K562 (cell line): ENCODE results near the gene RBFOX2. TPM values are rescaled to one million over a fixed set of nuclear protein-coding genes. Genes with fewer than 3 reads are reported as not detected.

Source experiments
- ATAC-seq: fragments of 200-7000 bp; cut with Tn5 transposase; 3 replicates; pipeline ENCODE4 v1.9.1; 2020; ENCODE audit warnings: moderate library complexity
- BruUV-seq: library from RNA; stranded (reverse); fragments of 400-500 nt; replicated peaks from 2 replicates; lab custom pipeline; 2021; lab: Mats Ljungman, UMichigan
- CTCF ChIA-PET: fragments of 300-600 bp; formaldehyde crosslinking; extraction: SDS; loops from one replicate; lab custom pipeline; 2021; ENCODE audit warnings: low intra/inter-chr PET ratio; lab: Yijun Ruan, JAX
- POLR2A ChIA-PET: fragments of 300-600, 350-650 bp; sonication (Branson Sonifier 250); formaldehyde crosslinking; extraction: SDS; loops from one replicate; lab custom pipeline; 2021; ENCODE audit warnings: antibody characterized with exemption, inconsistent platforms; lab: Yijun Ruan, JAX
- DNase-seq, 4 experiments: peaks; one replicate each; pipeline versions ENCODE4 v3.0.0 to v3.0.0-alpha.2; 2011 to 2018; ENCODE audit warnings: low spot score in 3 of 4, mixed read lengths in 3 of 4; ENCODE audit errors: extremely low read depth in 1 of 4
- FAIRE-seq: peaks from 2 replicates; lab custom pipeline; 2011; peaks lifted over from hg19 to GRCh38; lab: Jason Lieb, UNC
- H2AFZ ChIP-seq: 2 replicates; pipeline ENCODE4 v1.6.0; 2011; ENCODE audit warnings: low read depth, low read length, control low read depth, inconsistent platforms
- H3K27ac ChIP-seq: fragments of 200-600 bp; 3 replicates; pipeline ENCODE4 v1.8.0; 2011; ENCODE audit warnings: low read depth, mild to moderate bottlenecking, control low read depth, inconsistent platforms, low read length, moderate library complexity, mixed read lengths; ENCODE audit errors: extremely low read depth
- H3K27me3 ChIP-seq, 2 experiments: fragments of 300-600 bp in 1 of 2; 2 replicates in 1 of 2; 3 replicates in 1 of 2; pipeline versions ENCODE4 v1.6.0 to v1.8.0; 2011; ENCODE audit warnings: inconsistent platforms in 2 of 2, low read length in 2 of 2, mild to moderate bottlenecking in 1 of 2, mixed read lengths in 1 of 2, moderate library complexity in 1 of 2; ENCODE audit not compliant: control insufficient read depth in 2 of 2, insufficient read depth in 2 of 2
- H3K36me3 ChIP-seq: fragments of 300-600 bp; 3 replicates; pipeline ENCODE4 v1.8.0; 2011; ENCODE audit warnings: mild to moderate bottlenecking, low read length, inconsistent platforms; ENCODE audit not compliant: control insufficient read depth, insufficient read depth
- H3K4me1 ChIP-seq, 2 experiments: fragments of 200-600 bp in 1 of 2; replicated peaks in 1 of 2; 2 replicates in 1 of 2; 3 replicates in 1 of 2; pipeline versions ENCODE4 v1.5.1 to v1.8.0; 2011; ENCODE audit warnings: inconsistent platforms in 2 of 2, low read length in 2 of 2, mild to moderate bottlenecking in 1 of 2, mixed read lengths in 1 of 2, moderate library complexity in 1 of 2; ENCODE audit not compliant: control insufficient read depth in 2 of 2, insufficient read depth in 2 of 2
- H3K4me2 ChIP-seq: 2 replicates; pipeline ENCODE4 v1.6.1; 2011; ENCODE audit warnings: low read length, control low read depth, inconsistent platforms, mixed read lengths; ENCODE audit not compliant: insufficient read depth
- H3K4me3 ChIP-seq: fragments of 200-600 bp; sonication (generic), shearing (Covaris generic); 2 replicates; pipeline ENCODE4 v1.5.1; 2016; ENCODE audit warnings: control low read depth, inconsistent platforms
- H3K79me2 ChIP-seq: fragments of 200-600 bp; 3 replicates; pipeline ENCODE4 v1.8.0; 2011; ENCODE audit warnings: low read length, inconsistent platforms; ENCODE audit not compliant: control insufficient read depth, insufficient read depth
- H3K9ac ChIP-seq, 2 experiments: 2 replicates each; pipeline versions ENCODE4 v1.6.0 to v1.6.1; 2011; ENCODE audit warnings: low read depth in 2 of 2, low read length in 2 of 2, control low read depth in 1 of 2, inconsistent platforms in 1 of 2, mild to moderate bottlenecking in 1 of 2, mixed read lengths in 1 of 2; ENCODE audit not compliant: insufficient read depth in 1 of 2
- H3K9me1 ChIP-seq: one replicate; pipeline ENCODE4 v1.6.0; 2011; ENCODE audit warnings: inconsistent platforms, mild to moderate bottlenecking, low read length, moderate library complexity; ENCODE audit not compliant: control insufficient read depth, insufficient read depth
- H3K9me3 ChIP-seq: replicated peaks from 2 replicates; pipeline ENCODE4 v1.5.1; 2011; ENCODE audit warnings: low read depth, low read length, inconsistent platforms; ENCODE audit not compliant: control insufficient read depth, insufficient read depth
- H4K20me1 ChIP-seq: replicated peaks from 2 replicates; pipeline ENCODE4 v1.6.1; 2011; ENCODE audit warnings: low read length, inconsistent platforms, mixed read lengths; ENCODE audit not compliant: control insufficient read depth, insufficient read depth
- HCFC1 ChIP-seq: IDR thresholded peaks from 2 replicates; pipeline ENCODE4 v1.6.1; 2012; ENCODE audit warnings: low read depth, low read length, improper control_type of control experiment
- PRDM10 ChIP-seq: fragments of 450-650 bp; IDR thresholded peaks from 2 replicates; pipeline ENCODE4 v1.6.1; 2018; ENCODE audit not compliant: partially characterized antibody
- ZNF717 ChIP-seq: fragments of 250-450 bp; sonication (Bioruptor Pico); IDR thresholded peaks from 2 replicates; pipeline ENCODE4 v1.5.0; 2021
- WGBS: fragments of 100-300 bp; shearing (Covaris generic); methylation state at CpG from one replicate; pipeline ENCODE4 v1.1.6; 2016; ENCODE audit warnings: low coverage, mixed read lengths; ENCODE audit not compliant: insufficient coverage; ENCODE audit errors: missing lambda C conversion rate; 5-methylcytosine and 5-hydroxymethylcytosine counted together
- in situ Hi-C: fragments of 300-500 bp; cut with MboI; formaldehyde crosslinking; loops from 4 replicates; pipeline ENCODE4 v1.15.0; 2018; ENCODE audit warnings: inconsistent platforms, mixed read lengths
- intact Hi-C: fragments of 100-400 bp; cut with micrococcal nuclease; formaldehyde crosslinking; loops from 2 replicates; pipeline ENCODE4 v1.14.2; 2022
- polyA plus RNA-seq, 8 experiments: library from polyadenylated mRNA; depleted of rRNA in 4 of 8; stranded (reverse) in 5 of 8; unstranded in 3 of 8; fragments of >200 nt; fragmentation: Nextera tagmentation in 2 of 8; fragmentation: Illumina TruSeq in 1 of 8; extraction: Ambion mirVana in 2 of 8; extraction: Trizol in 1 of 8; gene quantifications; 2 replicates each; pipeline versions ENCODE4 v1.2.1 to v1.2.3, GENCODE V29; 2011 to 2014; ENCODE audit warnings: inconsistent platforms in 1 of 8, missing spikeins in 1 of 8
- total RNA-seq, 7 experiments: library from RNA; depleted of rRNA in 6 of 7; stranded (reverse); fragments of >200 nt in 6 of 7; fragmentation: Illumina TruSeq in 2 of 7; extraction: Trizol in 2 of 7; gene quantifications; 2 replicates each; pipeline versions ENCODE4 v1.2.1 to v1.2.3, GENCODE V29; 2011 to 2021; ENCODE audit warnings: low replicate concordance in 1 of 7
- TF ChIP-seq, protein P1 (sequence below): sonication (generic); formaldehyde crosslinking; IDR thresholded peaks from 2 replicates; pipeline ENCODE4 v1.8.0; 2022; ENCODE audit warnings: mild to moderate bottlenecking, missing genetic modification reagents
- TF ChIP-seq, protein P2 (sequence below): fragments of 450-650 bp; IDR thresholded peaks from 2 replicates; pipeline ENCODE4 v1.6.1; 2016; ENCODE audit warnings: borderline replicate concordance
- TF ChIP-seq, protein P3 (sequence below): sonication (generic); formaldehyde crosslinking; IDR thresholded peaks from 2 replicates; pipeline ENCODE4 v1.8.0; 2022; ENCODE audit warnings: missing genetic modification reagents, mild to moderate bottlenecking, borderline replicate concordance

RBFOX2 gene
- total and polyA plus RNA-seq, 9 of the 15 experiments (the other 6 are each of a cell fraction or from before 2014, with no cell fraction given): 5.8 to 24.8 (median 14.2) TPM

DNA sequence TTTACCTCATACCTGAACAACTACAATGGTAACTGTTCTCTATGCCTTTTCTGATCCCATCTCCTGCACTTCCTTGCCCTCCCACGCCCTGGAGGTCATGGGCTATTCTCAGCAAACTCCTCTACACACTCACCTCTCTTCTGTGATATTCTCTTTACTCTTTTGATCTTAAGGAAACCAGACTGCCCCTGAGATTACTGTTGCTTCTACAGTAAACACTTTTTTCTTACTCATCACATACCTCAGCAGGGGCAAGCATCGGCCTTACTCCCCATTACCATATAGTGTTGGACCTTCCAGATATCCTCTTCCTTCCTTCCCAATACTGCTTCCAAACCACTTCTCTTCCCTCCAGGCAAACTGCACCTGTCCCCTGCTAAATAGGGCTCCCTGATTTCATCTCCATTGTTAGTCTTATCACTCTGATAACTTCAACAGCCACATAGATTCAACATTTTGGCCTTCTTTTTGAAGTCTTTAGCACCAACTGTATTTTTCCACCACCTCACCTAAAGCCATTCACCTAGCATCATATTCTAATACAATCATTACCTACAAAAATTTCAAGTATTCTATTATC, 141.2 kb downstream of the RBFOX2 start:
- Histone ChIP-seq H3K9me1 (no peaks in the 10 kb centered on the region), H3K4me2 (no peak overlapping the region), H3K9ac (no peak overlapping the region), H3K79me2 (no peaks in the 10 kb centered on the region; the same call in 1 of the 3 replicates), H3K9me3 (no peaks in the 10 kb centered on the region), H2AFZ (no peak overlapping the region), H3K27ac (no peak overlapping the region), H3K4me3 (no peak overlapping the region), H3K27me3 (no peaks in the 10 kb centered on the region), H3K4me1 (peaks cover 0 to 8% of the 10 kb centered on the region in 2 experiments; a peak in 3 of 5 replicates), H3K36me3 (no peaks in the 10 kb centered on the region), H4K20me1 (no peaks in the 10 kb centered on the region; the same call in 1 of the 2 replicates)
- BruUV-seq: no TSS peak
- 73% methylated on average over 2 of the region's 2 CpGs for WGBS
- intact Hi-C loops (no loop called here), in situ Hi-C loops (no loop called here)
- FAIRE-seq (no peak), ATAC-seq (no peak), DNase-seq (no peak)
- POLR2A ChIA-PET: no interaction called here
- TF ChIP-seq, protein P1, sequence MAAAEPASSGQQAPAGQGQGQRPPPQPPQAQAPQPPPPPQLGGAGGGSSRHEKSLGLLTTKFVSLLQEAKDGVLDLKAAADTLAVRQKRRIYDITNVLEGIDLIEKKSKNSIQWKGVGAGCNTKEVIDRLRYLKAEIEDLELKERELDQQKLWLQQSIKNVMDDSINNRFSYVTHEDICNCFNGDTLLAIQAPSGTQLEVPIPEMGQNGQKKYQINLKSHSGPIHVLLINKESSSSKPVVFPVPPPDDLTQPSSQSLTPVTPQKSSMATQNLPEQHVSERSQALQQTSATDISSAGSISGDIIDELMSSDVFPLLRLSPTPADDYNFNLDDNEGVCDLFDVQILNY (CRISPR knock-in tag): no peak
- TF ChIP-seq ZNF717 (CRISPR knock-in tag) (no peak), HCFC1 (no peak), PRDM10 (no peak)
- TF ChIP-seq, protein P2, sequence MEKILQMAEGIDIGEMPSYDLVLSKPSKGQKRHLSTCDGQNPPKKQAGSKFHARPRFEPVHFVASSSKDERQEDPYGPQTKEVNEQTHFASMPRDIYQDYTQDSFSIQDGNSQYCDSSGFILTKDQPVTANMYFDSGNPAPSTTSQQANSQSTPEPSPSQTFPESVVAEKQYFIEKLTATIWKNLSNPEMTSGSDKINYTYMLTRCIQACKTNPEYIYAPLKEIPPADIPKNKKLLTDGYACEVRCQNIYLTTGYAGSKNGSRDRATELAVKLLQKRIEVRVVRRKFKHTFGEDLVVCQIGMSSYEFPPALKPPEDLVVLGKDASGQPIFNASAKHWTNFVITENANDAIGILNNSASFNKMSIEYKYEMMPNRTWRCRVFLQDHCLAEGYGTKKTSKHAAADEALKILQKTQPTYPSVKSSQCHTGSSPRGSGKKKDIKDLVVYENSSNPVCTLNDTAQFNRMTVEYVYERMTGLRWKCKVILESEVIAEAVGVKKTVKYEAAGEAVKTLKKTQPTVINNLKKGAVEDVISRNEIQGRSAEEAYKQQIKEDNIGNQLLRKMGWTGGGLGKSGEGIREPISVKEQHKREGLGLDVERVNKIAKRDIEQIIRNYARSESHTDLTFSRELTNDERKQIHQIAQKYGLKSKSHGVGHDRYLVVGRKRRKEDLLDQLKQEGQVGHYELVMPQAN: no peak
- TF ChIP-seq, protein P3, sequence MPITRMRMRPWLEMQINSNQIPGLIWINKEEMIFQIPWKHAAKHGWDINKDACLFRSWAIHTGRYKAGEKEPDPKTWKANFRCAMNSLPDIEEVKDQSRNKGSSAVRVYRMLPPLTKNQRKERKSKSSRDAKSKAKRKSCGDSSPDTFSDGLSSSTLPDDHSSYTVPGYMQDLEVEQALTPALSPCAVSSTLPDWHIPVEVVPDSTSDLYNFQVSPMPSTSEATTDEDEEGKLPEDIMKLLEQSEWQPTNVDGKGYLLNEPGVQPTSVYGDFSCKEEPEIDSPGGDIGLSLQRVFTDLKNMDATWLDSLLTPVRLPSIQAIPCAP: no peak
- CTCF ChIA-PET: no interaction called here
